A549 (cell line): Measurements from ENCODE around the gene UVSSA.

Experiments used
- BHLHE40 ChIP-seq: IDR thresholded peaks from 2 replicates; pipeline ENCODE4 v1.6.1; 2012; ENCODE audit warnings: low read depth, low read length, inconsistent platforms
- ELK1 ChIP-seq: fragments of 150-350 bp; IDR thresholded peaks from 2 replicates; pipeline ENCODE4 v1.6.1; 2014; ENCODE audit warnings: low read depth, mild to moderate bottlenecking, low read length
- EP300 ChIP-seq, 2 experiments: fragments of >200 bp; sonication (Bioruptor Twin); formaldehyde crosslinking; IDR thresholded peaks; 2 replicates in 1 of 2; 3 replicates in 1 of 2; pipeline ENCODE4 v1.6.1; 2016 to 2017
- POLR2AphosphoS2 ChIP-seq: conservative IDR thresholded peaks from 2 replicates; pipeline ENCODE4 v1.6.1; 2012; ENCODE audit warnings: low read length, improper control_type of control experiment, inconsistent platforms
- TF ChIP-seq, protein P1 (sequence below): fragments of >200 bp; sonication (Bioruptor Twin); formaldehyde crosslinking; IDR thresholded peaks from 3 replicates; pipeline ENCODE4 v1.5.1; 2016

GRCh38 chr4:1359976-1360375, 13.0 kb downstream of the UVSSA start:
- TF ChIP-seq ELK1 (no peak), EP300 (IDR thresholded peaks at IDR 0.05) (no peak), POLR2AphosphoS2 (no peak), BHLHE40 (no peak)
- TF ChIP-seq, protein P1, sequence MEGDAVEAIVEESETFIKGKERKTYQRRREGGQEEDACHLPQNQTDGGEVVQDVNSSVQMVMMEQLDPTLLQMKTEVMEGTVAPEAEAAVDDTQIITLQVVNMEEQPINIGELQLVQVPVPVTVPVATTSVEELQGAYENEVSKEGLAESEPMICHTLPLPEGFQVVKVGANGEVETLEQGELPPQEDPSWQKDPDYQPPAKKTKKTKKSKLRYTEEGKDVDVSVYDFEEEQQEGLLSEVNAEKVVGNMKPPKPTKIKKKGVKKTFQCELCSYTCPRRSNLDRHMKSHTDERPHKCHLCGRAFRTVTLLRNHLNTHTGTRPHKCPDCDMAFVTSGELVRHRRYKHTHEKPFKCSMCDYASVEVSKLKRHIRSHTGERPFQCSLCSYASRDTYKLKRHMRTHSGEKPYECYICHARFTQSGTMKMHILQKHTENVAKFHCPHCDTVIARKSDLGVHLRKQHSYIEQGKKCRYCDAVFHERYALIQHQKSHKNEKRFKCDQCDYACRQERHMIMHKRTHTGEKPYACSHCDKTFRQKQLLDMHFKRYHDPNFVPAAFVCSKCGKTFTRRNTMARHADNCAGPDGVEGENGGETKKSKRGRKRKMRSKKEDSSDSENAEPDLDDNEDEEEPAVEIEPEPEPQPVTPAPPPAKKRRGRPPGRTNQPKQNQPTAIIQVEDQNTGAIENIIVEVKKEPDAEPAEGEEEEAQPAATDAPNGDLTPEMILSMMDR = no peak
